ENCODE data around the gene ELL. TPM values are rescaled to one million over a fixed set of nuclear protein-coding genes. Genes with fewer than 3 reads are reported as not detected.

ELL gene
- total RNA-seq, 1 experiment from 2014 or later = 22.9 TPM

DNA sequence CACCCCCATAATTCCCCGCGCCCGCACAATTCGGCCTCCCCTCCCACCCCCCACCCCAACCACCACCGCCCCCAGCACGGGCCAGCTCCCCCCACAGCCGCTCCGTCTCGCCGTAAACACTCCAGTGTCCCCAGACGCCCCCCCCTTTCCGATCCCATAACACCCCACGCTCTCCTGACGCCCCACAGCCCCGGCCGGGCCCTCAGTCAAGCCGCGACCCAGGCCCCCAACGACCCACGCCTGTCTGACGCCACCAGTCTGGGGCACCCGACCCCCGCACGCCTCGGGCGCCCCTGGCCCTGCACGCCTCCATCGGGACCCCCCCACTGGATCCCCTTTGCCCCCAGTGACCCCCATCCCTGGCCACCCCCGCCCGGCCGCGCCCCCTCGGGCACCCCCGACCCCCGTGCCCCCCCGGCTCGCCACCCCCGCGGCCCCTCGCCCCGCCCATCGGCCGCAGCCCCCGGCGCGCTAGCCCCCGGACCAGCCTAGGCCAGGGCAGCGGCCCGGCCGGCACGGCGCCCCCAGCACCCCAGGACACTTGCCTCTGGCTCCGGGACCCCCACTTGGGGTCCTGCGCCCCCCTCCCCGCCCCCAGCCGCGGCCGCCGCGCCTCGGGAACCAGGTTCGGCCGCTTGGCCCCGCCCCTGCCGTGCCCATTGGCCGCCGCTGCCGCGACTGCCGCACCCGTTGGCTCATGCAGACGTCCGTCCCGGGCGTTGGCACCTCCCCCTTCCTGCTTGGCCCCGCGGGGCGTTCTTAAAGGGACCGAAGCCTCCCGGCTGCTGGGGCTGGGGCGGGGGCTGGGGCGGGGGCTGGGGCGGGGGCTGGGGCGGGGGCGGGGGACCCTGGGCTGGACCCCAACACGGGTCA is 21.3 kb upstream of the ELL start, which contains the start of gene FKBP8:
Gene FKBP8 (minus strand): TSS at position 633 of the 873 bp plus-strand sequence. CDS start 1,603 bp downstream, outside the sequence.
- intact Hi-C loops (cut with micrococcal nuclease) = no loop called here
- H3K9me2 ChIP-seq (ENCODE audit: insufficient read depth) = no peaks in the 10 kb centered on the region
- no peaks in the 10 kb centered on the region for H3K27me3 ChIP-seq (ENCODE audit: insufficient read depth, low read length)
- no peak within 1 kb of the TSS for H2AFZ ChIP-seq (ENCODE audit: low read depth, low read length, poor library complexity, severe bottlenecking)
- no peaks in the 10 kb centered on the region for H3K9me3 ChIP-seq (ENCODE audit: control insufficient read depth in 1 of 2, insufficient read depth in 1 of 2, low read depth in 1 of 2, low read length in 2 of 2)
- ChIA-PET RAD21 (ENCODE audit: low non-redundant PET in 1 of 2, low total read pairs in 2 of 2, uncharacterized antibody in 2 of 2, unreplicated experiment in 2 of 2) (no interaction called here), POLR2A (interaction anchor here (0.7 to 2.1 kb wide), 4 partner anchors 14 to 57 kb away, joined by 3 to 10 read pairs (median 6); partner anchors contain the start of gene KXD1), CTCF (no interaction called here)
- DNase-seq (ENCODE audit: low read depth, low spot score) = peak; percentile 65
- peak; percentile 95 for ATAC-seq
- H4K20me1 ChIP-seq (ENCODE audit: insufficient read depth) = no peaks in the 10 kb centered on the region
- peak within 1 kb of the TSS; percentile 74 for H3K9ac ChIP-seq (ENCODE audit: low read length)
- TF ChIP-seq EZH2phosphoT487 (IDR thresholded peaks at IDR 0.05; ENCODE audit: borderline replicate concordance) (no peak), SP1 (IDR thresholded peaks at IDR 0.05; ENCODE audit: low read depth) (peak; percentile 89), POLR2AphosphoS5 (IDR thresholded peaks at IDR 0.05; ENCODE audit: low read depth, low read length) (0 out of 2 replicates have a peak, but pooled peaks have one; percentile 1)
- peaks cover 14 to 21% of the 10 kb centered on the region in 2 experiments; a peak in 3 of 4 replicates for H3K36me3 ChIP-seq (ENCODE audit: control insufficient read depth in 1 of 2, insufficient read depth in 2 of 2, low read length in 2 of 2)
- H3K27ac ChIP-seq (ENCODE audit: low read depth, low read length) = peak within 1 kb of the TSS; percentile 80
- peak within 1 kb of the TSS; percentile 97 for H3K4me2 ChIP-seq (ENCODE audit: low read length)
- H3K79me2 ChIP-seq (ENCODE audit: insufficient read depth, low read length) = peaks cover 17% of the 10 kb centered on the region
- peaks cover 8 to 18% of the 10 kb centered on the region in 2 experiments for H3K4me1 ChIP-seq (ENCODE audit: control insufficient read depth in 1 of 2, insufficient read depth in 2 of 2, low read length in 2 of 2)
- no TSS peak for BruUV-seq (replicated peaks)
- H3K4me3 ChIP-seq (replicated peaks in 1 of 2; ENCODE audit: low read depth in 1 of 2, low read length in 2 of 2) = peak within 1 kb of the TSS; percentile 76

DNA sequence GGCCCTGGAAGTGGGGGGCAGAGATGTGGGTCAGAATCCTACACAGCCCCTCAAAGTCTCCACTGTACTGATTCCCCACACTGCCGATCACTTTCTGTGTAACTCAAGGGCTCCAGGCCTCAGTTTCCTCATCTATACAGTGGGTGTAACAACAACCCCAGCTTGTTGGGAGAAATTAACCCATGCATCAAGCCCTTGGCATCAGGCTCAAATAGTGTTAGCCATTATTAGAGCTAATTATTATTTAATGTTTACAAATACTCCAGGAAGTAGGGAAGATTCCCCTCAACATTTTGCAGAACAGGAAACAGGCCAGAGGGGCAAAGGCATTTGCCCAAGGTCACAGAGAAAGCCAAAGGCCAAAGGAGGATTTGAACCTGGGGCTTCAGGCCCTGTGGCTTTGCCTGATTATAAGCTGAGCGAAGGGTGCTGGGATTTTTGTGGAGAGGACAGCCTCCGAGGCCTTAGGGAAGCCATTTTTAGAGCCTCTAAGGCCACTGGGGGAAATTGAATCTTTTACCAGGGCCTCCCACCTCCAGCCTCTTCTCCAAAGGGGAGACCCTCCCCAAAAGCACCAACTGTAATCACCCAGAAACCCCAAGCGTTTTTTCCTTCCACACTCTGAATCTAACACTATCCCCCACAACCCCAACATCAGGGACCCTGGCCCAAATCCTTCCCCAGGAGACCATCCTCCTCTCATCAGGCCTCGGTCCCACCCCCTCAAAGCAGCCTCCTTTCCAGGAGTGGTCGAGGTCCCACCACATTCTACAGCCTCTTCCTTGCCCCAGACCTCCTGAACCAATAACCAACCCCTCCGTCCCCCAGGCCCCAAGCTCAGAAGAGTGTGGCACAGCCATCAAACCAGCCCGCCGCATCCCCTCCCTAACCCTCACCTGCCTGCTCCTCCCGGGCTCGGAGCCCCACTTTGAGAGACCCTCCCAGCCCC is 20.4 kb upstream of the ELL start:
- 0 out of 2 replicates have a peak, but pooled peaks have one; percentile 11 for TF ChIP-seq POLR2AphosphoS5 (IDR thresholded peaks at IDR 0.05; ENCODE audit: low read depth, low read length)
- TF ChIP-seq, protein P1, sequence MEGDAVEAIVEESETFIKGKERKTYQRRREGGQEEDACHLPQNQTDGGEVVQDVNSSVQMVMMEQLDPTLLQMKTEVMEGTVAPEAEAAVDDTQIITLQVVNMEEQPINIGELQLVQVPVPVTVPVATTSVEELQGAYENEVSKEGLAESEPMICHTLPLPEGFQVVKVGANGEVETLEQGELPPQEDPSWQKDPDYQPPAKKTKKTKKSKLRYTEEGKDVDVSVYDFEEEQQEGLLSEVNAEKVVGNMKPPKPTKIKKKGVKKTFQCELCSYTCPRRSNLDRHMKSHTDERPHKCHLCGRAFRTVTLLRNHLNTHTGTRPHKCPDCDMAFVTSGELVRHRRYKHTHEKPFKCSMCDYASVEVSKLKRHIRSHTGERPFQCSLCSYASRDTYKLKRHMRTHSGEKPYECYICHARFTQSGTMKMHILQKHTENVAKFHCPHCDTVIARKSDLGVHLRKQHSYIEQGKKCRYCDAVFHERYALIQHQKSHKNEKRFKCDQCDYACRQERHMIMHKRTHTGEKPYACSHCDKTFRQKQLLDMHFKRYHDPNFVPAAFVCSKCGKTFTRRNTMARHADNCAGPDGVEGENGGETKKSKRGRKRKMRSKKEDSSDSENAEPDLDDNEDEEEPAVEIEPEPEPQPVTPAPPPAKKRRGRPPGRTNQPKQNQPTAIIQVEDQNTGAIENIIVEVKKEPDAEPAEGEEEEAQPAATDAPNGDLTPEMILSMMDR (IDR thresholded peaks at IDR 0.05 in 2 of 3, conservative IDR thresholded peaks at IDR 0.05 in 1 of 3; ENCODE audit: borderline replicate concordance in 1 of 3, insufficient read depth in 1 of 3, low read depth in 2 of 3, low read length in 2 of 3) = no peak
- Histone ChIP-seq H4K20me1 (ENCODE audit: insufficient read depth) (no peaks in the 10 kb centered on the region), H3K36me3 (ENCODE audit: control insufficient read depth in 1 of 2, insufficient read depth in 2 of 2, low read length in 2 of 2) (peaks cover 17 to 21% of the 10 kb centered on the region in 2 experiments; a peak in 3 of 4 replicates), H3K79me2 (ENCODE audit: insufficient read depth, low read length) (peaks cover 17% of the 10 kb centered on the region), H3K9ac (ENCODE audit: low read length) (peak overlapping the region; percentile 74), H3K27me3 (ENCODE audit: insufficient read depth, low read length) (no peaks in the 10 kb centered on the region), H3K4me1 (ENCODE audit: control insufficient read depth in 1 of 2, insufficient read depth in 2 of 2, low read length in 2 of 2) (peaks cover 8 to 18% of the 10 kb centered on the region in 2 experiments), H3K4me3 (replicated peaks in 1 of 2; ENCODE audit: low read depth in 1 of 2, low read length in 2 of 2) (peak overlapping the region; percentile 76), H3K9me2 (ENCODE audit: insufficient read depth) (no peaks in the 10 kb centered on the region), H3K9me3 (ENCODE audit: control insufficient read depth in 1 of 2, insufficient read depth in 1 of 2, low read depth in 1 of 2, low read length in 2 of 2) (no peaks in the 10 kb centered on the region), H3K27ac (ENCODE audit: low read depth, low read length) (peak overlapping the region; percentile 80), H3K4me2 (ENCODE audit: low read length) (peak overlapping the region; percentile 97), H2AFZ (ENCODE audit: low read depth, low read length, poor library complexity, severe bottlenecking) (no peak overlapping the region)
- ChIA-PET POLR2A (interaction anchor here (0.7 kb wide), 3 partner anchors 29 to 56 kb away, joined by 3 to 7 read pairs (median 5); no protein-coding TSS in a partner anchor), CTCF (no interaction called here), RAD21 (ENCODE audit: low non-redundant PET in 1 of 2, low total read pairs in 2 of 2, uncharacterized antibody in 2 of 2, unreplicated experiment in 2 of 2) (no interaction called here)
- no TSS peak for BruUV-seq (replicated peaks)
- intact Hi-C loops (cut with micrococcal nuclease) = no loop called here
- DNase-seq (ENCODE audit: low read depth, low spot score) (no peak), ATAC-seq (no peak)
